ENCODE measurements around the gene TRDN. TPM values are rescaled to one million over a fixed set of nuclear protein-coding genes. Genes with fewer than 3 reads are reported as not detected.

Gene TRDN
- total RNA-seq, 1 donor from 2014 or later = 0.06 TPM

DNA sequence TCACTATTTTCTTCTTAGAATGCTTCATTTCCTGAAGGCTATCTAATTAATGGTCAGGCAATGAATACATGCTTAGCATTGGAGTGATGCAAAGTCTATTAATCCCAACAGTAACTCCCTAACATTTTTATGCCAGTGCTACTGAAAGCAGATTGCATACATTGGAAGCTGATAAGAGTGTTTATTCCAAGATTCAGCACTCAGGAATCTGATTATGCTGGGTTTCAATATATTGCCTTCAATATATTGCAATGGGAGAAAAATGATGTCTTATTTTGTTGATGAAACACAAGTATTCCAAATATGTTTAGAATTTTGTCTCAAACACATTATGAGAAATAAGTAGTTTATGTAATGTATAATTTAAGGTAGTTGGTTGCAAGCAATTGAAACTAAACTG lies 26.7 kb upstream of the TRDN start:
- Histone ChIP-seq H3K4me2 (no peak overlapping the region), H3K9ac (no peak overlapping the region), H3K4me1 (no peaks in the 10 kb centered on the region), H3F3A (ENCODE audit: low read depth) (no peaks in the 10 kb centered on the region), H3K4me3 (no peak overlapping the region), H3K27ac (no peak overlapping the region), H3K36me3 (no peaks in the 10 kb centered on the region), H2AFZ (replicated peaks) (no peak overlapping the region), H3K27me3 (no peaks in the 10 kb centered on the region), H3K79me2 (ENCODE audit: low read depth) (no peaks in the 10 kb centered on the region), H4K20me1 (ENCODE audit: low read depth) (no peaks in the 10 kb centered on the region), H3K9me3 (ENCODE audit: low read depth) (no peaks in the 10 kb centered on the region)
- no peaks in the 10 kb centered on the region for H3K36me3 Mint-ChIP-seq
- DNase-seq (ENCODE audit: low spot score) = no peak
- TF ChIP-seq EZH2phosphoT487 (IDR thresholded peaks at IDR 0.05) (no peak), EZH2 (IDR thresholded peaks at IDR 0.05) (no peak)
- TF ChIP-seq, protein P1, sequence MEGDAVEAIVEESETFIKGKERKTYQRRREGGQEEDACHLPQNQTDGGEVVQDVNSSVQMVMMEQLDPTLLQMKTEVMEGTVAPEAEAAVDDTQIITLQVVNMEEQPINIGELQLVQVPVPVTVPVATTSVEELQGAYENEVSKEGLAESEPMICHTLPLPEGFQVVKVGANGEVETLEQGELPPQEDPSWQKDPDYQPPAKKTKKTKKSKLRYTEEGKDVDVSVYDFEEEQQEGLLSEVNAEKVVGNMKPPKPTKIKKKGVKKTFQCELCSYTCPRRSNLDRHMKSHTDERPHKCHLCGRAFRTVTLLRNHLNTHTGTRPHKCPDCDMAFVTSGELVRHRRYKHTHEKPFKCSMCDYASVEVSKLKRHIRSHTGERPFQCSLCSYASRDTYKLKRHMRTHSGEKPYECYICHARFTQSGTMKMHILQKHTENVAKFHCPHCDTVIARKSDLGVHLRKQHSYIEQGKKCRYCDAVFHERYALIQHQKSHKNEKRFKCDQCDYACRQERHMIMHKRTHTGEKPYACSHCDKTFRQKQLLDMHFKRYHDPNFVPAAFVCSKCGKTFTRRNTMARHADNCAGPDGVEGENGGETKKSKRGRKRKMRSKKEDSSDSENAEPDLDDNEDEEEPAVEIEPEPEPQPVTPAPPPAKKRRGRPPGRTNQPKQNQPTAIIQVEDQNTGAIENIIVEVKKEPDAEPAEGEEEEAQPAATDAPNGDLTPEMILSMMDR (IDR thresholded peaks at IDR 0.05) = no peak
- H3K27ac Mint-ChIP-seq = no peak overlapping the region
- no peaks in the 10 kb centered on the region for H3K4me1 Mint-ChIP-seq
- H3K9me3 Mint-ChIP-seq = no peaks in the 10 kb centered on the region
- H3K27me3 Mint-ChIP-seq (ENCODE audit: insufficient read depth, low read depth) = no peaks in the 10 kb centered on the region
- H3K4me3 Mint-ChIP-seq = no peak overlapping the region

DNA sequence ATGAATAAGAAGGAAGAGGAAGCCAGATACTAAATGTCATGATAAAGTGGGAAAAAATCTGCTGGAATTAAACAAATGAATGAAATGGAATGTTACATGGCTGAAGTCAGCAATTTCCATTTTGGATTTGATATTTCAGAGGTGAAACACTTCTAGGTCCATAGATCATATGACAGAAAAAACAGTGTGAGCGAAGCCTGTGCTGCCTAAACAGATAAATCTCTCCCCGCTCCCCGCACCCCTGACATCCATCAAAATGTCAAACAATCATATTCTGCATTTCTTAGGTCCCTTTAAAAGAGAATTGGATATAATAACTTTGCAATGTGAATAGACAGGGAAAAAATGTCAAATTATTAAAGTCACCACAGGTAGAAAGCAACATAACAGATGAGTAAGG lies 26.0 kb upstream of the TRDN start:
- Mint-ChIP-seq H3K4me3 (no peak overlapping the region), H3K27ac (no peak overlapping the region), H3K36me3 (no peaks in the 10 kb centered on the region), H3K4me1 (no peaks in the 10 kb centered on the region), H3K9me3 (no peaks in the 10 kb centered on the region), H3K27me3 (ENCODE audit: insufficient read depth, low read depth) (no peaks in the 10 kb centered on the region)
- H4K20me1 ChIP-seq (ENCODE audit: low read depth) = no peaks in the 10 kb centered on the region
- no peak overlapping the region for H3K4me2 ChIP-seq
- H3K9ac ChIP-seq = no peak overlapping the region
- H2AFZ ChIP-seq (replicated peaks) = no peak overlapping the region
- H3K27ac ChIP-seq = no peak overlapping the region
- H3K27me3 ChIP-seq = no peaks in the 10 kb centered on the region
- TF ChIP-seq, protein P1 (IDR thresholded peaks at IDR 0.05) = no peak
- TF ChIP-seq EZH2phosphoT487 (IDR thresholded peaks at IDR 0.05) (no peak), EZH2 (IDR thresholded peaks at IDR 0.05) (no peak)
- no peaks in the 10 kb centered on the region for H3F3A ChIP-seq (ENCODE audit: low read depth)
- no peak for DNase-seq (ENCODE audit: low spot score)
- H3K4me3 ChIP-seq = no peak overlapping the region
- H3K79me2 ChIP-seq (ENCODE audit: low read depth) = no peaks in the 10 kb centered on the region
- H3K4me1 ChIP-seq = no peaks in the 10 kb centered on the region
- no peaks in the 10 kb centered on the region for H3K9me3 ChIP-seq (ENCODE audit: low read depth)
- H3K36me3 ChIP-seq = no peaks in the 10 kb centered on the region

DNA sequence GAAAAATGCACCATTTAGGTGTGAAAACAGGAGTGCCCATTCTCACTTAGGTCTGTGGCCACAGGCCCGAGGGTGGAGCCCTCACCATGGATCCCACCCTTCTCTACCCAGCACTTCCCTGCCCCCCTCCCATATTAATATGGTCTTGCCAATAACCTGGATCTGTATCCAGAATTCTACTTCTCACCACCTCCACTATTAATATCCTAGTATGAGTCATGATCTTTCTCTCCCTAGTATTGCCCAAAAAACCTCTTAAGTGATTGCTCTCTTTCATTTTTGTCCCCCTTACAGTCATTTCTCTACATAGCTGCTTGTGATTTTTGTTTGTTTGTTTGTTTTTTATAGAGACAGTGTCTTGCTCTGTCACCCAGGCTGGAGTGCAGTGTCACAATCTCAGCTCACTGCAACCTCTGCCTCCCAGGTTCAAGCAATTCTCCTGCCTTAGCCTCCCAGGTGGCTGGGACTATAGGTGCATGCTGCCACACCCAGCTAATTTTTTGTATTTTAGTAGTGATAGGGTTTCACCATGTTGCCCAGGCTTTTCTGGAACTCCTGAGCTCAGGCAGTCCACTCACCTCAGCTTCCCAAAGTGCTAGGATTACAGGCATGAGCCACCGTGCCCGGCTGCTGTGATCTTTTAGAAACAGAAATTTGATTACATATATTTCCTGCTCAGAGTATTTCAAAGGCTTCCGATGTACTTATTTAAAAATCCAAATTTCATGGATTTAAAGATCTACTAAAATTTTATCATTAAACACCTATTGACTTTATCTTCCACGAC lies 24.5 kb upstream of the TRDN start:
- Mint-ChIP-seq H3K4me3 (no peak overlapping the region), H3K36me3 (no peaks in the 10 kb centered on the region), H3K27ac (no peak overlapping the region), H3K4me1 (no peaks in the 10 kb centered on the region), H3K9me3 (no peaks in the 10 kb centered on the region), H3K27me3 (ENCODE audit: insufficient read depth, low read depth) (no peaks in the 10 kb centered on the region)
- no peaks in the 10 kb centered on the region for H3K9me3 ChIP-seq (ENCODE audit: low read depth)
- no peaks in the 10 kb centered on the region for H3K79me2 ChIP-seq (ENCODE audit: low read depth)
- no peaks in the 10 kb centered on the region for H3K27me3 ChIP-seq
- H3K4me1 ChIP-seq = no peaks in the 10 kb centered on the region
- no peak overlapping the region for H2AFZ ChIP-seq (replicated peaks)
- no peak overlapping the region for H3K27ac ChIP-seq
- H3K36me3 ChIP-seq = no peaks in the 10 kb centered on the region
- H3F3A ChIP-seq (ENCODE audit: low read depth) = no peaks in the 10 kb centered on the region
- H3K4me2 ChIP-seq = no peak overlapping the region
- TF ChIP-seq EZH2 (IDR thresholded peaks at IDR 0.05) = no peak
- no peak for TF ChIP-seq EZH2phosphoT487 (IDR thresholded peaks at IDR 0.05)
- TF ChIP-seq, protein P1 (IDR thresholded peaks at IDR 0.05) = no peak
- DNase-seq (ENCODE audit: low spot score) = no peak
- H3K9ac ChIP-seq = no peak overlapping the region
- no peaks in the 10 kb centered on the region for H4K20me1 ChIP-seq (ENCODE audit: low read depth)
- no peak overlapping the region for H3K4me3 ChIP-seq
